OCI-LY3 (cell line): Measurements from ENCODE around the gene ATL1.

Source experiments
- H2AFZ ChIP-seq: fragments of 200-600, 300-600 bp; shearing (Covaris generic); 2 replicates; pipeline ENCODE4 v1.6.0; 2014; ENCODE audit warnings: antibody characterized with exemption, low read depth, low read length
- H3K27ac ChIP-seq: fragments of 200-600, 300-600 bp; sonication (generic); 2 replicates; pipeline ENCODE4 v1.5.1; 2014; ENCODE audit warnings: mild to moderate bottlenecking, low read length, moderate library complexity, mixed read lengths
- H3K27me3 ChIP-seq: fragments of 200-600, 300-600 bp; sonication (generic); 2 replicates; pipeline ENCODE4 v1.6.1; 2014; ENCODE audit warnings: low read depth, low read length, mixed read lengths
- H3K36me3 ChIP-seq: fragments of 200-600, 300-600 bp; sonication (generic); replicated peaks from 2 replicates; pipeline ENCODE3; 2014; ENCODE audit warnings: low read depth, low read length, mixed read lengths
- H3K4me1 ChIP-seq: fragments of 300-600, 200-600 bp; sonication (generic); 2 replicates; pipeline ENCODE4 v1.6.1; 2014; ENCODE audit warnings: low read length, mixed read lengths
- H3K4me2 ChIP-seq: fragments of 200-600, 300-600 bp; sonication (generic); 2 replicates; pipeline ENCODE4 v1.6.1; 2014; ENCODE audit warnings: low read length, mixed read lengths
- H3K4me3 ChIP-seq: fragments of 300-600, 200-600 bp; sonication (generic); 2 replicates; pipeline ENCODE4 v1.5.1; 2014; ENCODE audit warnings: antibody characterized with exemption, mild to moderate bottlenecking, low read length, moderate library complexity
- H3K79me2 ChIP-seq: fragments of 300-600, 200-600 bp; shearing (Covaris generic); 2 replicates; pipeline ENCODE4 v1.6.1; 2014; ENCODE audit warnings: mild to moderate bottlenecking, low read length, mixed read lengths
- H3K9ac ChIP-seq: fragments of 300-600, 200-600 bp; shearing (Covaris generic); 2 replicates; pipeline ENCODE4 v1.6.0; 2014; ENCODE audit warnings: mild to moderate bottlenecking, low read length, moderate library complexity
- H3K9me3 ChIP-seq: fragments of 200-600, 300-600 bp; shearing (Covaris generic); 2 replicates; pipeline ENCODE4 v1.6.1; 2014; ENCODE audit warnings: low read length, mixed read lengths; ENCODE audit not compliant: insufficient read depth
- H4K20me1 ChIP-seq: fragments of 200-600, 300-600 bp; sonication (generic); 2 replicates; pipeline ENCODE4 v1.6.1; 2016; ENCODE audit warnings: low read length, mixed read lengths; ENCODE audit not compliant: insufficient read depth
- CTCF ChIP-seq: fragments of 200-600, 300-600 bp; sonication (generic); IDR thresholded peaks from 2 replicates; pipeline ENCODE4 v1.5.1; 2014; ENCODE audit warnings: antibody characterized with exemption, low read length, low read depth
- EZH2phosphoT487 ChIP-seq: fragments of 200-600 bp; shearing (Covaris generic); IDR thresholded peaks from 2 replicates; pipeline ENCODE4 v1.6.1; 2018; ENCODE audit warnings: antibody characterized with exemption, mixed run types, low read depth

Gene ATL1

GRCh38 chr14:50667996-50668825 is 108.3 kb downstream of the ATL1 start, which contains the start of gene SAV1:
TSS of gene SAV1 (minus strand) at chr14:50668306. CDS start at chr14:50667967, 339 bp downstream.
- TF ChIP-seq EZH2phosphoT487 (no peak), CTCF (no peak)
- Histone ChIP-seq H3K79me2 (peaks cover 24% of the 10 kb centered on the region), H3K36me3 (no peaks in the 10 kb centered on the region), H3K4me3 (peak within 1 kb of the TSS; percentile 89), H3K4me2 (peak within 1 kb of the TSS; percentile 73), H3K9me3 (no peaks in the 10 kb centered on the region), H2AFZ (peak within 1 kb of the TSS; percentile 82), H4K20me1 (no peaks in the 10 kb centered on the region), H3K27me3 (peaks cover 5% of the 10 kb centered on the region; the same call in 1 of the 2 replicates), H3K27ac (no peak within 1 kb of the TSS), H3K4me1 (peaks cover 27% of the 10 kb centered on the region), H3K9ac (peak within 1 kb of the TSS; percentile 77)

- Histone ChIP-seq H3K27ac (no peak overlapping the region), H3K79me2 (peaks cover 24% of the 10 kb centered on the region), H3K9me3 (no peaks in the 10 kb centered on the region), H3K4me3 (peak overlapping the region; percentile 89), H3K4me1 (peaks cover 27% of the 10 kb centered on the region), H3K27me3 (peaks cover 5% of the 10 kb centered on the region; the same call in 1 of the 2 replicates), H3K36me3 (no peaks in the 10 kb centered on the region), H3K4me2 (peak overlapping the region; percentile 73), H4K20me1 (no peaks in the 10 kb centered on the region), H2AFZ (peak overlapping the region; percentile 82), H3K9ac (peak overlapping the region; percentile 77)
- TF ChIP-seq CTCF (no peak), EZH2phosphoT487 (no peak)
Measured at GRCh38 chr14:50668826-50669143, 108.8 kb downstream of the ATL1 start.

- H3K4me2 ChIP-seq: no peak overlapping the region
- H2AFZ ChIP-seq: no peak overlapping the region
- H4K20me1 ChIP-seq: no peaks in the 10 kb centered on the region
- H3K27me3 ChIP-seq: peaks cover 5% of the 10 kb centered on the region; the same call in 1 of the 2 replicates
- no peak overlapping the region for H3K9ac ChIP-seq
- no peak overlapping the region for H3K4me3 ChIP-seq
- peaks cover 27% of the 10 kb centered on the region for H3K4me1 ChIP-seq
- no peaks in the 10 kb centered on the region for H3K36me3 ChIP-seq
- peaks cover 24% of the 10 kb centered on the region for H3K79me2 ChIP-seq
- no peak overlapping the region for H3K27ac ChIP-seq
- no peak for TF ChIP-seq CTCF
- no peak for TF ChIP-seq EZH2phosphoT487
- no peaks in the 10 kb centered on the region for H3K9me3 ChIP-seq
Measured at GRCh38 chr14:50669441-50669986, 109.6 kb downstream of the ATL1 start.

GRCh38 chr14:50670196-50670865 is 110.4 kb downstream of the ATL1 start:
- Histone ChIP-seq H3K4me2 (no peak overlapping the region), H3K4me1 (peaks cover 26% of the 10 kb centered on the region), H3K79me2 (peaks cover 23% of the 10 kb centered on the region), H3K36me3 (no peaks in the 10 kb centered on the region), H2AFZ (no peak overlapping the region), H4K20me1 (no peaks in the 10 kb centered on the region), H3K4me3 (no peak overlapping the region), H3K27ac (no peak overlapping the region), H3K9me3 (no peaks in the 10 kb centered on the region), H3K9ac (no peak overlapping the region), H3K27me3 (peaks cover 5% of the 10 kb centered on the region; the same call in 1 of the 2 replicates)
- TF ChIP-seq CTCF: no peak
- no peak for TF ChIP-seq EZH2phosphoT487
